PC-9 (cell line): ENCODE results near the gene CPNE4.

Source experiments
- CTCF ChIP-seq: fragments of 200-600 bp; sonication (generic); conservative IDR thresholded peaks from 2 replicates; pipeline ENCODE4 v1.6.1; 2017; ENCODE audit warnings: mixed run types, antibody characterized with exemption, mild to moderate bottlenecking, moderate library complexity
- EZH2 ChIP-seq: fragments of 200-600 bp; sonication (generic); IDR thresholded peaks from 2 replicates; pipeline ENCODE4 v1.8.0; 2017; ENCODE audit warnings: antibody characterized with exemption, low read depth

- TF ChIP-seq EZH2 (no peak), CTCF (no peak)
Measured at GRCh38 chr3:131881777-131882176, 153.0 kb downstream of the CPNE4 start.
